ENCODE measurements around the gene GPD1. TPM values are rescaled to one million over a fixed set of nuclear protein-coding genes. Genes with fewer than 3 reads are reported as not detected.

Gene GPD1
- total RNA-seq, 1 donor from 2014 or later = 9.0 TPM

DNA sequence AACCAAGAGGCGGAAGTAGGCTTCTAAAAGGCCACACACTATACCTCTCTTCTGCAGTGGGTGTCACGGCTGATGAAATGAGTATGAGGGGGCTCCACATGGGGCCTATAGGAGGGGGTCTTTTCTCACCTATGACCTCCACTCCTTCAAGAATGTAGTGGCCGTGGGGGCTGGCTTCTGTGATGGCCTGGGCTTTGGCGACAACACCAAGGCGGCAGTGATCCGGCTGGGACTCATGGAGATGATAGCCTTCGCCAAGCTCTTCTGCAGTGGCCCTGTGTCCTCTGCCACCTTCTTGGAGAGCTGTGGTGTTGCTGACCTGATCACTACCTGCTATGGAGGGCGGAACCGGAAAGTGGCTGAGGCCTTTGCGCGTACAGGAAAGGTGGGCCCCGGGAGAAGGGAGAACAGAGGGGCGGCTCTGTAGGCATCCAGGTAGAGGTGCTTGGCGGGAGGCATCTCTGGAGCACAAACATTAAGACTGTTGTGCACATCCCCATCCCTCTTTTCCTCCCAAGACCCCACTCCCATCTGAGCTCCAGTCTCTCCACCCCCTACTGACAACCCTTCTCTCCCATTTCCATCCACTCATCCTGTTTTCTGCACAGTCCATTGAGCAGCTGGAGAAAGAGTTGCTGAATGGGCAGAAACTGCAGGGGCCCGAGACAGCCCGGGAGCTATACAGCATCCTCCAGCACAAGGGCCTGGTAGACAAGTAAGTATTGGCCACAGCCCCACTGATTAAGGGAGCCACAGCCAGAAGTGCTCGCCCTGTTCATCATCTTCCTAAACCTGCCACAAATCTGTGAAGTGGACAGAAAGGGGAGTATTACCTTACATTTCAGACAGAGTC, 3.8 kb downstream of the GPD1 start:
- Mint-ChIP-seq H3K4me3 (no peak overlapping the region), H3K27ac (no peak overlapping the region), H3K9me3 (no peaks in the 10 kb centered on the region), H3K4me1 (ENCODE audit: unreplicated experiment) (peaks cover 35% of the 10 kb centered on the region), H3K36me3 (no peaks in the 10 kb centered on the region), H3K27me3 (no peaks in the 10 kb centered on the region)
- TF ChIP-seq, protein P1, sequence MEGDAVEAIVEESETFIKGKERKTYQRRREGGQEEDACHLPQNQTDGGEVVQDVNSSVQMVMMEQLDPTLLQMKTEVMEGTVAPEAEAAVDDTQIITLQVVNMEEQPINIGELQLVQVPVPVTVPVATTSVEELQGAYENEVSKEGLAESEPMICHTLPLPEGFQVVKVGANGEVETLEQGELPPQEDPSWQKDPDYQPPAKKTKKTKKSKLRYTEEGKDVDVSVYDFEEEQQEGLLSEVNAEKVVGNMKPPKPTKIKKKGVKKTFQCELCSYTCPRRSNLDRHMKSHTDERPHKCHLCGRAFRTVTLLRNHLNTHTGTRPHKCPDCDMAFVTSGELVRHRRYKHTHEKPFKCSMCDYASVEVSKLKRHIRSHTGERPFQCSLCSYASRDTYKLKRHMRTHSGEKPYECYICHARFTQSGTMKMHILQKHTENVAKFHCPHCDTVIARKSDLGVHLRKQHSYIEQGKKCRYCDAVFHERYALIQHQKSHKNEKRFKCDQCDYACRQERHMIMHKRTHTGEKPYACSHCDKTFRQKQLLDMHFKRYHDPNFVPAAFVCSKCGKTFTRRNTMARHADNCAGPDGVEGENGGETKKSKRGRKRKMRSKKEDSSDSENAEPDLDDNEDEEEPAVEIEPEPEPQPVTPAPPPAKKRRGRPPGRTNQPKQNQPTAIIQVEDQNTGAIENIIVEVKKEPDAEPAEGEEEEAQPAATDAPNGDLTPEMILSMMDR (conservative IDR thresholded peaks at IDR 0.05) = no peak
- no peak for DNase-seq (ENCODE audit: extremely low spot score, unreplicated experiment)

DNA sequence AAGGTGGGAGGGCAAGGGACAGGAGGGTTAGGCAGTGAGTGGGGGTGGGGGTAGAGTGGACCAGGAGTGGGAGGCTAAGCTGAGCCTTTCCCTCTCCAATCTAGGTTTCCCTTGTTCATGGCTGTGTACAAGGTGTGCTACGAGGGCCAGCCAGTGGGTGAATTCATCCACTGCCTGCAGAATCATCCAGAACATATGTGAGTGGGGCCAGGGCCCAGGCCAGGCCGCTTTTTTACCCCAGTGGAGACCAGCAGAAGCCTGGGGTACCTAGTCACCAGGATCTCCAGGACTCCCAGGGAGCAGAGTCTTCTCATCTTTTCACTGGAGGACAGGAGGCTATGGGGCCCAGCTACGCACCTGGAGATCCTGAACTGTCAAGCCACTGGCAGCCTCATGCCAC, 5.5 kb downstream of the GPD1 start:
- Mint-ChIP-seq H3K27ac (peak overlapping the region; percentile 88), H3K4me3 (no peak overlapping the region), H3K36me3 (no peaks in the 10 kb centered on the region), H3K9me3 (no peaks in the 10 kb centered on the region), H3K27me3 (no peaks in the 10 kb centered on the region), H3K4me1 (ENCODE audit: unreplicated experiment) (peaks cover 34% of the 10 kb centered on the region)
- TF ChIP-seq, protein P1 (conservative IDR thresholded peaks at IDR 0.05) = no peak
- DNase-seq (ENCODE audit: extremely low spot score, unreplicated experiment) = no peak

DNA sequence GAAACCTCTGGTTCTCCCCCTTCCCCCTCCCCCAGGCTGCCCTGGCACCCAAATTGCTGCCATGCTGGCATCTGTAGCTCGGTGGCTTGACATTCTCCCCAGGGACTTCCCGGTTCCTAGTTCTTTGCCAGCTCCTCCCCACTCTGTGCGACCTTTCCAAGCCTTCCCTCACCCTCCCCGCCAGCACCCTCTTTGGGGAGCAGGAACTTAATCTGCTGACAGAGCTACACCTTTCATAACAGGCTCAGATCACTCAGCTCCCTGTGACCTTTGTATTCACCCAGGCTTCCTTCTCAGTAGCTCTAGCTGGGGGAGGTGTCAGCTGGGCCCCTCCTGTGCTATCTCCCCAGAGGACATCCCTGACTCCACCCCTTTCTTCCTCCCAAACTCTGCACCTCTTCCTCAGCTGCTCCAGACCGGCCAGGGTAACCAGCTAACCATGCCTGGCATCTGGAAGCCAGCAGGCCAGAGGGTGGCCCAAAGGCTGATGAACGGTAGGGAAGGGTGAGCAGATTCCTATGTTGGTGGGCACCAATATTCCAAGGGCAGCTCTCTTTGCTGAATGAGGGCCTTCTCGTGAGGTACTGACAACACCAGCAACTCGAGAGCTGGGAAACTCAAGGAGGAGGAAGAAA, 6.4 kb downstream of the GPD1 start:
- Mint-ChIP-seq H3K27me3 (no peaks in the 10 kb centered on the region), H3K4me3 (peak overlapping the region; percentile 47), H3K36me3 (no peaks in the 10 kb centered on the region), H3K27ac (peak overlapping the region; percentile 88), H3K9me3 (no peaks in the 10 kb centered on the region), H3K4me1 (ENCODE audit: unreplicated experiment) (peaks cover 37% of the 10 kb centered on the region)
- TF ChIP-seq, protein P1 (conservative IDR thresholded peaks at IDR 0.05) = no peak
- DNase-seq (ENCODE audit: extremely low spot score, unreplicated experiment) = no peak

DNA sequence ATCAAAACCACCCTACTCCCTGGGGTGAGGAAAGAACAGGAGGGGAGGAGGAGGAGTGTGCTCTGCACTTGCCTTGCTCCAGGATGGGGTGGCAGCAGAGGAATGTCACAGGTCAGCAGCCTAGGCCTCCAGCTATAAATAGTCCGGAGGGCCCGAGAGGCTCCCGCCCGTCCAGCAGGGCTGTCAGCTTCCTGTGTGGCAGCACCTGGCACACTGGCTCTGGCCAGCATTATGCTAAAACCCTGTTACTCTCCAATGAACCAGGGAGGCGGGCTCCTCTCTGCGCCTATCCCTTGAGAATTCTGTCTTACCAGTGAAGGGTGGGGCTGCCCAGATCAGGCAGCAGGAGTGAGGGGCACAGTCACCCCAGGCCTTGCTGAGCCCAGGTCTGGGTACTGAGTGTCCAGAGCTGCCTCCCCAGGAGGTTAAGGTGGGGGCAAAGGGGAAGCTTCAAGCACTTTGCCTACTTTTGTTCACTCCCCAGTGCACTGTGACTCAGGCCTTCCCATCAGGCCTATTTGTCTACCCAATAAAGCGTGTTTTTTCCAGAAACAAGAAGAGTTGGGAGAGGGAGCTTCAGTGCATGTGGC, 7.0 kb downstream of the GPD1 start:
- DNase-seq (ENCODE audit: extremely low spot score, unreplicated experiment) = no peak
- Mint-ChIP-seq H3K4me3 (peak overlapping the region; percentile 100), H3K27ac (peak overlapping the region; percentile 88), H3K27me3 (no peaks in the 10 kb centered on the region), H3K36me3 (peaks cover 3% of the 10 kb centered on the region), H3K4me1 (ENCODE audit: unreplicated experiment) (peaks cover 39% of the 10 kb centered on the region), H3K9me3 (no peaks in the 10 kb centered on the region)
- TF ChIP-seq, protein P1 (conservative IDR thresholded peaks at IDR 0.05) = no peak

DNA sequence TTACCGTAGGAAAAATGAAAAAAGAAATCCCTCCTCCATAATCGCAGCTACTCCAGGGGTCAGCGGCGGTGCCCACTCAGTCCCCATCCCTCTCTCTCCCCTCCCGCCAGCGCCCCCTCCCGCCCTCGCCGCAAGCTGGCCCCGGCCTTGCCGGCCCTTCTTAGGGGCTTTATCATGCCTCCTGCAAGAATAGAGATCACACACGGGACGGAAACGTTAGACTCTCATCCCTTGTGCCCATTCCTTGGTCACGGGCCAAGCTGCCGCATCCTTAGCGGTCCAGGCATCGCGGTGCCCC, 7.5 kb downstream of the GPD1 start:
- peak overlapping the region; percentile 100 for H3K4me3 Mint-ChIP-seq
- H3K27me3 Mint-ChIP-seq = no peaks in the 10 kb centered on the region
- peak overlapping the region; percentile 100 for H3K27ac Mint-ChIP-seq
- H3K9me3 Mint-ChIP-seq = no peaks in the 10 kb centered on the region
- H3K4me1 Mint-ChIP-seq (ENCODE audit: unreplicated experiment) = peaks cover 37% of the 10 kb centered on the region
- TF ChIP-seq, protein P1 (conservative IDR thresholded peaks at IDR 0.05) = no peak
- no peak for DNase-seq (ENCODE audit: extremely low spot score, unreplicated experiment)
- peaks cover 4% of the 10 kb centered on the region for H3K36me3 Mint-ChIP-seq

All from type B pancreatic cell (in vitro differentiated cells).